Neural cell (in vitro differentiated cells): ENCODE results near the gene PDHA1. TPM values are rescaled to one million over a fixed set of nuclear protein-coding genes. Genes with fewer than 3 reads are reported as not detected.

Experiments used
- H2AFZ ChIP-seq: fragments of 200-600, 300-800 bp; sonication (generic), shearing (Covaris generic); 2 replicates; pipeline ENCODE4 v1.6.0; 2014; ENCODE audit warnings: low read depth, mild to moderate bottlenecking, antibody characterized with exemption, low read length, moderate library complexity
- H3F3A ChIP-seq: fragments of 200-600 bp; shearing (Covaris generic); 2 replicates; pipeline ENCODE4 v1.6.1; 2016; ENCODE audit warnings: mild to moderate bottlenecking, moderate library complexity, mixed read lengths, antibody characterized with exemption, low read length; ENCODE audit not compliant: insufficient read depth, poor library complexity, severe bottlenecking
- H3K27ac ChIP-seq: fragments of 200-600, 300-800 bp; sonication (generic), shearing (Covaris generic); 2 replicates; pipeline ENCODE4 v1.5.1; 2014; ENCODE audit warnings: mild to moderate bottlenecking, low read length, moderate library complexity
- H3K27me3 ChIP-seq: fragments of 300-800, 200-600 bp; sonication (generic), shearing (Covaris generic); 2 replicates; pipeline ENCODE4 v1.6.0; 2014; ENCODE audit warnings: mild to moderate bottlenecking, low read depth, low read length, moderate library complexity; ENCODE audit not compliant: insufficient read depth
- H3K36me3 ChIP-seq: fragments of 300-800, 200-600 bp; sonication (generic), shearing (Covaris generic); 2 replicates; pipeline ENCODE4 v1.5.1; 2014; ENCODE audit warnings: mild to moderate bottlenecking, antibody characterized with exemption, low read length, moderate library complexity; ENCODE audit not compliant: insufficient read depth
- H3K4me2 ChIP-seq: fragments of 300-800, 200-600 bp; sonication (generic), shearing (Covaris generic); 2 replicates; pipeline ENCODE4 v1.6.0; 2014; ENCODE audit warnings: mild to moderate bottlenecking, low read length
- H3K4me3 ChIP-seq: fragments of 300-800, 200-600 bp; sonication (generic), shearing (Covaris generic); 2 replicates; pipeline ENCODE4 v1.5.1; 2014; ENCODE audit warnings: mild to moderate bottlenecking, low read length, moderate library complexity
- H3K79me2 ChIP-seq: fragments of 200-600 bp; shearing (Covaris generic); replicated peaks from 2 replicates; pipeline ENCODE4 v1.6.0; 2014; ENCODE audit warnings: mild to moderate bottlenecking, low read length, moderate library complexity; ENCODE audit not compliant: insufficient read depth
- H3K9ac ChIP-seq: fragments of 300-800, 200-600 bp; sonication (generic), shearing (Covaris generic); 2 replicates; pipeline ENCODE4 v1.6.1; 2016; ENCODE audit warnings: mild to moderate bottlenecking, low read length, mixed read lengths
- H3K9me2 ChIP-seq: fragments of 200-600 bp; shearing (Covaris generic); 2 replicates; pipeline ENCODE4 v1.6.1; 2016; ENCODE audit warnings: mild to moderate bottlenecking, low read length, mixed read lengths; ENCODE audit not compliant: insufficient read depth
- H3K9me3 ChIP-seq: fragments of 200-600, 300-800 bp; sonication (generic), shearing (Covaris generic); 2 replicates; pipeline ENCODE4 v1.6.1; 2016; ENCODE audit warnings: mild to moderate bottlenecking, mixed run types, low read length, moderate library complexity, mixed read lengths
- H4K20me1 ChIP-seq: fragments of 200-600 bp; shearing (Covaris generic); 2 replicates; pipeline ENCODE4 v1.6.1; 2016; ENCODE audit warnings: mild to moderate bottlenecking, mixed run types; ENCODE audit not compliant: insufficient read depth
- CTCF ChIP-seq: fragments of 450-650 bp; IDR thresholded peaks from 2 replicates; pipeline ENCODE4 v1.5.1; 2014; ENCODE audit warnings: antibody characterized with exemption, mild to moderate bottlenecking, moderate library complexity; ENCODE audit not compliant: poor library complexity, severe bottlenecking
- EP300 ChIP-seq: fragments of 450-650 bp; conservative IDR thresholded peaks from 2 replicates; pipeline ENCODE4 v1.6.1; 2014; ENCODE audit warnings: antibody characterized with exemption, mild to moderate bottlenecking, moderate library complexity; ENCODE audit not compliant: poor library complexity, severe bottlenecking
- EZH2 ChIP-seq: fragments of 200-600, 300-800 bp; shearing (Covaris generic), sonication (generic); IDR thresholded peaks from 2 replicates; pipeline ENCODE4 v1.6.1; 2014; ENCODE audit warnings: antibody characterized with exemption, low read length, borderline replicate concordance, mild to moderate bottlenecking; ENCODE audit not compliant: insufficient read depth, poor library complexity, severe bottlenecking
- MXI1 ChIP-seq: fragments of 450-650 bp; conservative IDR thresholded peaks from 2 replicates; pipeline ENCODE4 v1.6.1; 2014; ENCODE audit warnings: antibody characterized with exemption, mild to moderate bottlenecking; ENCODE audit not compliant: poor library complexity, severe bottlenecking
- POLR2AphosphoS5 ChIP-seq: IDR thresholded peaks from 2 replicates; pipeline ENCODE4 v1.6.1; 2012
- RAD21 ChIP-seq: fragments of 450-650 bp; conservative IDR thresholded peaks from 2 replicates; pipeline ENCODE4 v1.6.1; 2014; ENCODE audit warnings: antibody characterized with exemption, mild to moderate bottlenecking, moderate library complexity
- REST ChIP-seq: IDR thresholded peaks from 2 replicates; pipeline ENCODE4 v1.6.1; 2012; ENCODE audit warnings: borderline replicate concordance
- SMC3 ChIP-seq: fragments of 450-650 bp; conservative IDR thresholded peaks from 2 replicates; pipeline ENCODE4 v1.6.1; 2014; ENCODE audit warnings: antibody characterized with exemption, mild to moderate bottlenecking, moderate library complexity; ENCODE audit not compliant: poor library complexity
- TAF1 ChIP-seq: IDR thresholded peaks from 2 replicates; pipeline ENCODE4 v1.6.1; 2012; ENCODE audit warnings: low read depth
- polyA plus RNA-seq: library from polyadenylated mRNA; depleted of rRNA; stranded (reverse); fragments of >200 nt; gene quantifications from 2 replicates; pipeline ENCODE4 v1.2.3, GENCODE V29; 2014

Gene PDHA1
- polyA plus RNA-seq, 1 donor from 2014 or later = 224 TPM

GRCh38 chrX:19392703-19393102 lies 49.0 kb downstream of the PDHA1 start:
- Histone ChIP-seq H3K9me3 (no peaks in the 10 kb centered on the region), H3K27me3 (no peaks in the 10 kb centered on the region), H3F3A (no peaks in the 10 kb centered on the region), H3K9ac (no peak overlapping the region), H3K36me3 (no peaks in the 10 kb centered on the region), H4K20me1 (no peaks in the 10 kb centered on the region), H3K9me2 (no peaks in the 10 kb centered on the region), H3K4me3 (no peak overlapping the region), H3K4me2 (no peak overlapping the region), H3K79me2 (no peaks in the 10 kb centered on the region), H2AFZ (no peak overlapping the region), H3K27ac (no peak overlapping the region)
- TF ChIP-seq RAD21 (no peak), REST (no peak), EP300 (no peak), SMC3 (no peak), CTCF (no peak), POLR2AphosphoS5 (no peak), EZH2 (no peak), MXI1 (no peak), TAF1 (no peak)

- Histone ChIP-seq H3K9ac (no peak overlapping the region), H4K20me1 (no peaks in the 10 kb centered on the region), H3K79me2 (no peaks in the 10 kb centered on the region), H3K4me2 (no peak overlapping the region), H3K9me3 (no peaks in the 10 kb centered on the region), H3K27ac (no peak overlapping the region), H3K4me3 (no peak overlapping the region), H3F3A (no peaks in the 10 kb centered on the region), H3K9me2 (no peaks in the 10 kb centered on the region), H3K27me3 (no peaks in the 10 kb centered on the region), H3K36me3 (no peaks in the 10 kb centered on the region), H2AFZ (no peak overlapping the region)
- TF ChIP-seq TAF1 = no peak
- no peak for TF ChIP-seq EZH2
- TF ChIP-seq CTCF = no peak
- TF ChIP-seq RAD21 = no peak
- no peak for TF ChIP-seq MXI1
Measured at GRCh38 chrX:19403696-19404095, 60.0 kb downstream of the PDHA1 start.
